ENCODE results near the gene PTK6.
A peak's percentile ranks its signal among the peaks of the same experiment; 100 is the strongest.

Gene PTK6

GRCh38 chr20:63578224-63579016 lies 41.2 kb upstream of the PTK6 start:
- 100% methylated on average over 2 of the region's 26 CpGs; no CpG with 5 or more reads in 1 of the 2 donors for WGBS, 2 donors (ENCODE audit: extremely low coverage in 2 of 2, insufficient read length in 2 of 2, insufficient replicate concordance in 1 of 2)
- no peaks in the 10 kb centered on the region for H3K27me3 ChIP-seq (ENCODE audit: control insufficient read depth in 3 of 3, insufficient read depth in 3 of 3, low read depth in 1 of 3, low read length in 3 of 3)
- no peak overlapping the region for H3K27ac ChIP-seq (replicated peaks; ENCODE audit: low read length)

GRCh38 chr20:63577317-63577894 lies 40.2 kb upstream of the PTK6 start:
- Histone ChIP-seq H2BK12ac (ENCODE audit: low read length) (no peak overlapping the region), H2BK15ac (ENCODE audit: low read length) (no peak overlapping the region), H3K4ac (ENCODE audit: low read length) (no peak overlapping the region), H3K18ac (ENCODE audit: low read length) (no peak overlapping the region), H3K14ac (ENCODE audit: low read length) (no peak overlapping the region), H3K23ac (ENCODE audit: low read depth, low read length, poor library complexity) (no peak overlapping the region), H2AK5ac (ENCODE audit: low read depth, low read length) (no peak overlapping the region), H4K8ac (ENCODE audit: low read depth, low read length) (no peak overlapping the region), H4K91ac (ENCODE audit: low read depth, low read length, poor library complexity) (no peak overlapping the region), H3K27ac (replicated peaks; ENCODE audit: low read length) (no peak overlapping the region), H3K4me1 (ENCODE audit: control insufficient read depth in 2 of 2, insufficient read depth in 1 of 2, low read depth in 1 of 2, low read length in 2 of 2) (peaks cover 3 to 18% of the 10 kb centered on the region in 2 donors), H3K36me3 (replicated peaks in 1 of 2; ENCODE audit: control insufficient read depth in 2 of 2, insufficient read depth in 2 of 2, low read length in 2 of 2) (no peaks in the 10 kb centered on the region), H3K4me3 (ENCODE audit: low read length in 2 of 2) (no peak overlapping the region), H3K9me3 (replicated peaks in 1 of 2; ENCODE audit: control insufficient read depth in 2 of 2, insufficient read depth in 1 of 2, low read depth in 1 of 2, low read length in 2 of 2) (no peaks in the 10 kb centered on the region), H2BK120ac (ENCODE audit: low read depth, low read length) (no peak overlapping the region), H3K9ac (ENCODE audit: low read depth, low read length, poor library complexity) (no peak overlapping the region), H3K27me3 (ENCODE audit: control insufficient read depth in 3 of 3, insufficient read depth in 3 of 3, low read depth in 1 of 3, low read length in 3 of 3) (no peaks in the 10 kb centered on the region), H3K4me2 (ENCODE audit: insufficient read depth, low read length, poor library complexity, severe bottlenecking) (no peak overlapping the region), H3K79me1 (ENCODE audit: low read depth, low read length) (peaks cover under 1% of the 10 kb centered on the region), H2AFZ (ENCODE audit: low read length) (no peak overlapping the region), H2BK5ac (ENCODE audit: low read length) (no peak overlapping the region)
- no peak for DNase-seq (ENCODE audit: low spot score)
- no CpG with 5 or more reads among the region's 19 CpGs for WGBS, 2 donors (ENCODE audit: extremely low coverage in 2 of 2, insufficient read length in 2 of 2, insufficient replicate concordance in 1 of 2)

More at GRCh38 chr20:63578224-63579016, 41.2 kb upstream of the PTK6 start:
- H4K8ac ChIP-seq (ENCODE audit: low read depth, low read length) = no peak overlapping the region
- no peak overlapping the region for H3K9ac ChIP-seq (ENCODE audit: low read depth, low read length, poor library complexity)
- H3K4me1 ChIP-seq (ENCODE audit: control insufficient read depth in 2 of 2, insufficient read depth in 1 of 2, low read depth in 1 of 2, low read length in 2 of 2) = peaks cover 1 to 15% of the 10 kb centered on the region in 2 donors
- no peaks in the 10 kb centered on the region for H3K36me3 ChIP-seq (replicated peaks in 1 of 2; ENCODE audit: control insufficient read depth in 2 of 2, insufficient read depth in 2 of 2, low read length in 2 of 2)
- H3K23ac ChIP-seq (ENCODE audit: low read depth, low read length, poor library complexity) = no peak overlapping the region
- peak overlapping the region; percentile 67 for H2BK5ac ChIP-seq (ENCODE audit: low read length)
- H3K18ac ChIP-seq (ENCODE audit: low read length) = no peak overlapping the region
- H3K4me3 ChIP-seq (ENCODE audit: low read length in 2 of 2) = no peak overlapping the region
- no peak overlapping the region for H3K4me2 ChIP-seq (ENCODE audit: insufficient read depth, low read length, poor library complexity, severe bottlenecking)
- no peak overlapping the region for H2BK120ac ChIP-seq (ENCODE audit: low read depth, low read length)
- H2AK5ac ChIP-seq (ENCODE audit: low read depth, low read length) = no peak overlapping the region
- no peak for DNase-seq (ENCODE audit: low spot score)
- H2BK12ac ChIP-seq (ENCODE audit: low read length) = no peak overlapping the region
- H2AFZ ChIP-seq (ENCODE audit: low read length) = no peak overlapping the region
- H3K14ac ChIP-seq (ENCODE audit: low read length) = no peak overlapping the region
- H2BK15ac ChIP-seq (ENCODE audit: low read length) = peak overlapping the region; percentile 17
- H4K91ac ChIP-seq (ENCODE audit: low read depth, low read length, poor library complexity) = no peak overlapping the region
- no peaks in the 10 kb centered on the region for H3K9me3 ChIP-seq (replicated peaks in 1 of 2; ENCODE audit: control insufficient read depth in 2 of 2, insufficient read depth in 1 of 2, low read depth in 1 of 2, low read length in 2 of 2)
- no peaks in the 10 kb centered on the region for H3K79me1 ChIP-seq (ENCODE audit: low read depth, low read length)
- no peak overlapping the region for H3K4ac ChIP-seq (ENCODE audit: low read length)

GRCh38 chr20:63576311-63576710 lies 39.1 kb upstream of the PTK6 start:
- Histone ChIP-seq H3K9ac (ENCODE audit: low read depth, low read length, poor library complexity) (no peak overlapping the region), H3K18ac (ENCODE audit: low read length) (no peak overlapping the region), H3K9me3 (replicated peaks in 1 of 2; ENCODE audit: control insufficient read depth in 2 of 2, insufficient read depth in 1 of 2, low read depth in 1 of 2, low read length in 2 of 2) (no peaks in the 10 kb centered on the region)

More at GRCh38 chr20:63576311-63576710, 39.1 kb upstream of the PTK6 start:
- WGBS, 2 donors (ENCODE audit: extremely low coverage in 2 of 2, insufficient read length in 2 of 2, insufficient replicate concordance in 1 of 2) = no CpG with 5 or more reads among the region's 7 CpGs
- no peak for DNase-seq (ENCODE audit: low spot score)
- Histone ChIP-seq H2BK5ac (ENCODE audit: low read length) (no peak overlapping the region), H3K4me2 (ENCODE audit: insufficient read depth, low read length, poor library complexity, severe bottlenecking) (no peak overlapping the region), H3K4ac (ENCODE audit: low read length) (no peak overlapping the region), H3K27ac (replicated peaks; ENCODE audit: low read length) (no peak overlapping the region), H3K4me3 (ENCODE audit: low read length in 2 of 2) (no peak overlapping the region), H3K27me3 (ENCODE audit: control insufficient read depth in 3 of 3, insufficient read depth in 3 of 3, low read depth in 1 of 3, low read length in 3 of 3) (no peaks in the 10 kb centered on the region), H3K14ac (ENCODE audit: low read length) (no peak overlapping the region), H2AFZ (ENCODE audit: low read length) (no peak overlapping the region), H2BK120ac (ENCODE audit: low read depth, low read length) (no peak overlapping the region), H2AK5ac (ENCODE audit: low read depth, low read length) (no peak overlapping the region), H4K8ac (ENCODE audit: low read depth, low read length) (no peak overlapping the region), H4K91ac (ENCODE audit: low read depth, low read length, poor library complexity) (no peak overlapping the region), H2BK15ac (ENCODE audit: low read length) (no peak overlapping the region), H3K79me1 (ENCODE audit: low read depth, low read length) (peaks cover 3% of the 10 kb centered on the region), H3K23ac (ENCODE audit: low read depth, low read length, poor library complexity) (no peak overlapping the region), H2BK12ac (ENCODE audit: low read length) (no peak overlapping the region), H3K36me3 (replicated peaks in 1 of 2; ENCODE audit: control insufficient read depth in 2 of 2, insufficient read depth in 2 of 2, low read length in 2 of 2) (no peaks in the 10 kb centered on the region), H3K4me1 (ENCODE audit: control insufficient read depth in 2 of 2, insufficient read depth in 1 of 2, low read depth in 1 of 2, low read length in 2 of 2) (peaks cover 3 to 18% of the 10 kb centered on the region in 2 donors)

Measured in neuronal stem cell (in vitro differentiated cells).